Kidney glomerular epithelial cell (primary cell): ENCODE measurements around the gene RBM47.
A peak's percentile ranks its signal among the peaks of the same experiment; 100 is the strongest.
"Not testable (repeated sequence)": the region's sequence is repeated elsewhere in the genome, so short reads cannot be mapped to it uniquely, and the experiment has no call there.

Experiments
- DNase-seq: peaks from one replicate; lab custom pipeline; 2025; lab: John Stamatoyannopoulos, UW

RBM47 gene

DNA sequence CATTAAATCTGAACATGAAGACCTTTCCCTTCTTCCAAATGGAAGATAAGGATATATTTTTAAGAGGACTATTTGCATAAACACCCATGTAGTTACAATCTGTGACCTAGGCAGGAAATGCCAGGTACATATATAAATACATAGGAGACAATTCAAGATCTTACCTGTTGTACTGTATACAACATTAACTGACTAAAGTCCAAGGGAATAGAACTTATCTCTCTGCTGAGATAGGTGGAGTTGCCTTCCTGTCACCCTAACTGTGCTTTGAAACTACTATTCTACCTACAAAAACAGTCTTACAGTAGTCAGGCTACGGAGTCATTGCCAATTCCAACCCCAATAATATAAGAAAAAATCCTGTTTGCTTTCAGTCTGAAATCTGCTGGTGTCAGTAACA, 188.2 kb downstream of the RBM47 start:
- no peak for DNase-seq

DNA sequence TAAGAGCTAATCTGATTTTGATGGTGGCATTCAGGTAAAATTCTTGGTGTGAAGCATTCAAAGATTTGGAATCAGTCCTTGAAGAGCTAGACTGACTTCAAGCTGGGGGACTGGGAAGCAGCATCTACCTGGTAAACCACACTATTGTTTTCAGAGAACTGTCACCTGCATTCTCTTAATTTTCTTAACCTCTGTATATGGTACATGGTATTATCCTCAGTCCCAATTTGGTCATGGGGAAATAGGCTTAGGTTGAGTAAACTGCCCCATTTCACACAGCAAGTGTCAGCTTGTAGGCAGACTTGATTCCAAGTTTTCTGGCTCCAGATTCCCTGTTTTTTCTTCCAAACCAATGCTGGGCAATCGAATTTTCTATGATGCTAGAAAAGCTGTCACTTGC, 190.1 kb downstream of the RBM47 start:
- DNase-seq: no peak

GRCh38 chr4:40438384-40439026, 191.2 kb downstream of the RBM47 start:
- no peak for DNase-seq

GRCh38 chr4:40437741-40438383, 191.8 kb downstream of the RBM47 start:
- DNase-seq: no peak

DNA sequence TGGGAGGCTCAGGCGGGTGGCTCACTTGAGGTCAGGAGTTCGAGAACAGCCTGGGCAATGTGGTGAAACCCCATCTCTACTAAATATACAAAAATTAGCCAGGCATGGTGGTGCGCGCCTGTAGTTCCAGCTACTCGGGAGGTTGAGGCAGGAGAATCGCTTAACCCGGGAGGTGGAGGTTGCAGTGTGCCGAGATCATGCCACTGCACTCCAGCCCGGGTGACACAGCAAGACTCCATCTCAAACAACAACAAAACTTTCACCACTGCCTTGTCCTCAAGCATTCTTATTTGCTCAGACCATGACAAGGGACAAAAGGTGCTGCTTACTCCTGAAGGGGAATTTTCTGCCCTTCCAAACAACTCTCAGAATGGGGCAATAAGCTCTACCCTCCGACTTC, 194.4 kb downstream of the RBM47 start:
- not testable (repeated sequence) for DNase-seq

GRCh38 chr4:40434126-40434687, 195.5 kb downstream of the RBM47 start:
- DNase-seq: peak; percentile 12

DNA sequence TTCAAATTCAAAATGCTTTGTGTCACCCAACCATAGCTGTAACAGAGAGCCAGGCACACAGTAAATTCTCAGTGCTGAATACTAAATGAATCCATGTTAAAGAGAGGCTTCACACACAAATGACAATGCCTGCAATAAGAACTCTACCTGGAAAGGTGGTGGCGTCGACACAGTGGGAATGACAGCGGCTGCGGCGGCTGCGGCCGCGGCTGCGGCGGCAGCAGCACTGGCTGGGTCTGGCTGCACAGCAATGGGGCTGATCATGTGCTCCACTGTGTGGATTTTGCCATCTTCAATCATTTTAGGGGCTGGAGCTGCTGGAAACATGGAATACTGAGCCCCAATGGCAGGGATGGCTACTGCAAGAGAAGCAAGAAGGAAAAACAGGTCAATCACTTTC, 197.2 kb downstream of the RBM47 start:
- DNase-seq: no peak

GRCh38 chr4:40427871-40428270, 201.8 kb downstream of the RBM47 start:
- DNase-seq: not testable (repeated sequence)

GRCh38 chr4:40427128-40427527, 202.5 kb downstream of the RBM47 start:
- DNase-seq: no peak

GRCh38 chr4:40425799-40426574, 203.7 kb downstream of the RBM47 start:
- no peak for DNase-seq

- peak; percentile 36 for DNase-seq
These were observed 205.9 kb downstream of the RBM47 start for GRCh38 chr4:40423735-40424134.

DNA sequence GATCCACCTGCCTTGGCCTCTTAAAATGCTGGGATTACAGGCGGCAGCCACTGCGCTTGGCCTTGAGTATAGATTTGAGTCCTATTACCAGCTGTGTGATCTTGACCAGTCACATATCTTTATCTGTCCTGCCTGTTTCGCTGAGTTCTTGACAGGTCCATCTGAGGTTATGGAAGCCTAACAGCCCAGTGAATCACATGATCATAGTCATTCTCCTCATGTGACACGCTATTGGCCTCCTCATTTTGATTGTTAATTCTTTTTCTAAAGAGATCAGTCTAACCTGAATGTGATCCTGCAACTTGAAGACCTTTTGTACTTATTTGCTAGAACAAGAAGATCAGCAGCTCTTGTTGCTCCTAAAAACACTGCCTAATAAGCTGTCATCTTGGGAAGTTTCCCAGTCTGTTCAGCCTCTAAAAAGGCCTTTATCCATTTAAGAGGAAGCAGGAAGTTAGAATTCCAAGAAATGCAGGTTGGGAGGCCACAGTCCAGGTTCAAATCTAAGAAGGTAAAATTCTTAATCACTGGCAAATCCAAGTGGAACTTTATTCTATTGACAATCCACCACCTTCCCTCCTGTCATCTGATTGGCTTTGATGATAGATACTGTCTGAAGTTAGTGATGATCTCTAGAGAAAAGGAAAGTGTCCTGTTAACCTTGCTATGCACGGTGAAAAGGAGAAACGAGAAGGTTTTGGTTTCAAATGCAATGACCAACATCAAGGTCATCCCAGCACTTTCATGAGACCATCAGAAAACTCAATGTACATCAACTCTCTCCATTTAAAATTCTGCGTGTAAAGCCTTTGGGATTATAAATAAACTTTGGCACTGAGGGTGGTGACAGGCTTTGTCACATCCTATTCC, 207.6 kb downstream of the RBM47 start:
- DNase-seq: no peak

GRCh38 chr4:40419231-40419912, 210.3 kb downstream of the RBM47 start:
- no peak for DNase-seq

DNA sequence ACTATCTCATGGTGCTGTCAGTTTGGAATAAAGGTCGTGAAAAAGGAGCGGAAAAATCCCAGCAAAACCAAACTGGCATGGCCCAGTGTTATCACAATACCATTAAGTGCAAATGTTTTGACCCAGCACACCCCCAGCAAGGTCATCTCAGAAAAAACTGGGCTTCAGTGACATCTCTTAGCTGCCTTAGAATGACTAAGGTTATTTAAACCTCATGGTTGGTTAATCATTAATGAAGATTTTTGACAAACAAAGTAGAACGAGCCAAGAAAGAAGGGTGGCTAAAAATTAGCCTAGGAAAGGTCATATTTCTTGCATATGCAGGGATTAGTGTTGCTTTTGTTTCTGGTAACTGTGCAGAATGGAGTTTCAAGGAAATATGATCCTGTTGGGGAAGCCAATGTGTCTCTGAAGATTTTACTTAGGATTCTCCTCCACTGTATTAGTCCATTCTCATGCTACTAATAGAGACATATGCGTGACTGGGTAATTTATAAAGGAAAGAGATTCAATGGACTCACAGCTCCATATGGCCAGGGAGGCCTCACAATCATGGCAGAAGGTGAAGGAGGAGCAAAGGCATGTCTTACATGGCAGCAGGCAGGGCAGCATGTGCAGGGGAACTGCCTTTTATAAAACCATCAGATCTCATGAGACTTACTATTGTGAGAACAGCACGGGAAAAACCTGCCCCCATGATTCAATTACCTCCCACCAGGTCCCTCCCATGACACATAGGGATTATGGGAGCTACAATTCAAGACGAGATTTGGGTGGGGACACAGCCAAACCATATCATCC, 211.0 kb downstream of the RBM47 start:
- DNase-seq: peak; percentile 85

DNA sequence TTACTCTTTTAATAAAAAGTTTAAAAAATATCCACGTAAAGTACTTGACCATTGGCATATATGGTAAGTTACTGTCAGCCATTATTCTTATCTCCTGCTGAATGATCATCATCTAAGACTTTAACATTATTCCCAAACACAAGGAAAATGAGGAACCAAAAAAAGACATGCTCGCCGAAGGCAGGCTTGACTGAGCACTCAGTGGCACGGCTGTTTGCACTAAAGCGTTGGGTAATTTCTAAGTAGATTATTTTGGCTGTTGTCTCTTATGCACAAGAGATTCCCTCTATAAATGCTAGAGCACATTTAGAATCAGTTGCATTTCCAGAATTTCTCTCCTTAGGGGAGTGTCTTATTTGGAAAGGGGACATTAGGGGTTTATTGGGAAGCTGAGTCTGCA, 211.7 kb downstream of the RBM47 start:
- no peak for DNase-seq

GRCh38 chr4:40414673-40415072, 215.0 kb downstream of the RBM47 start:
- no peak for DNase-seq

- DNase-seq: no peak
These were observed 216.5 kb downstream of the RBM47 start for GRCh38 chr4:40412866-40413795.

DNA sequence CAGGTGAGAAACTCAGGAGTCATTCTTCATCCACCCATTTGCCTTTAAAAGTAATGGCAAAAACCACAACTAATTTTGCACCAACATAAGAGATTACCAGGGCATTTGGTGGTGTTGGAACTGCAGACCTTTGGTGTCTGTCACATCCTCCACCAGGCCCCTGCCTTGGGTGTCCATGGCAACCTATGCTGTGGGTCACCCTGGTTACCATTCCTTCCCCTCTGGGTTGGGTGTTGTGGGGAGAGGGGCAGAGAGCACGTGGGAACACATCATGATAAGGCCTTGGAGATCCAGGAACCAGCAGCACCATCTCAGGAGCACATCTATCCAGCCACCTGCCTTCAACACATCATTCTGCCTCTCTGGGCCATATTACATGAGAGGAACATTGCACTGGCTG, 217.3 kb downstream of the RBM47 start:
- DNase-seq: no peak

DNA sequence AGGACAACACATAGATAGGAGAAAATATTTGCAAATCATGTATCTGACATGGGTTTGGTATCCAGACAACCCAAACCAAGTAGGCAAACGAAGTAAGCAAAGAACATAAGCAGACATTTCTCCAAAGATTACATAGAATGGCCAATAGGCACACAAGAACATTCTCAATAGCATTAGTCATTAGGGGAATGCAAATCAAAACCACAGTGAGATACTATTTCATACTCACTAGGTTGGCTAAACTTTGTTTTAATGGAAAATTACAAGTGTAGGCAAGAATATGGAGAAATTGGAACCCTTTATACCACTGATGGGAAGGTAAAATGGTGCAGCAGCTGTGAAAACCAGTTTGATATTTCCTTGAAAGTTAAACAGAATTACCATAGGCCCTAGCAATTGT, 219.8 kb downstream of the RBM47 start:
- DNase-seq: no peak
